ENCODE measurements around the gene AP2A1.
"Not testable (repeated sequence)": the region's sequence is repeated elsewhere in the genome, so short reads cannot be mapped to it uniquely, and the experiment has no call there.

Gene AP2A1

DNA sequence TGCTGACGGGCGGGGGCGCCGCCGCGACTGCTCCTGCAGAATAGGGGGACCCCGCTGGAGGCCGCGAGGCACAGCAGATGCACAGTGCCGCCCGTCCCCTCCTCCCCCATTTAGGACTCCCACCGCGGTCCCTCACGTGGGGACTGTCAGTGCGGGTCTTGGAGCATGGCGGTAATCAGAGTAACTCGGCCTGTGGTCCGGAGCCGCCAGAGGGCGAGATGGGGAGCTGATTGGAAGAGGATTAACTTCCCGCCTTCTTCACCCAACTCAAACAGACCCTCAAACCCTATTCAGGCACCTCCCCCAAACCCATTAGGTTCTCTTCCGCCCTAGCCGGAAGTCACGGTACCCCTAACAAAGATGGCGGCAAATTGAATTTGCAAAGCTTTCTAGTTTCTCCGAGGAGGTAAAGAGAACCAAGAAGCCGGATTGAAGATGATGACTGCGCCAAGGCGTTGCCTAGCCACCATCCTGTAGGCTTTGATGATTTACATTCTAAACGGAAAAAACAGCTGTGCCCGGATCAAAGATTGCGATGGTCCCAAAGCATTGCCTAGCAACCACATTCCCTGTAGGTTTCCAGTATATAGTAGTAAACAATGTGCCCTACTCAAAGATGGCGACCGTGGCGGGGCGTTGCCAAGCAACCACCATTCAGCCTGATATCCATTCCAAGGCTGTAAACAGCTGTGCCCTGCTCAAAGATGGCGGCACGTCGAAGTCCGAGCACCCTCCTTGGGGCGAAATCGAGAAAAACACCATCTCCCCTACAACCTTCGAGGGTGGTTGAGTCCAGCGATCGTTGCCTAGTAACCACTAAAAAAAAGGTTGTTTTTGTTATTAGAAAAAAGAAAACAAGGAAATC lies 46.4 kb downstream of the AP2A1 start, which contains the start of gene FUZ:
Gene FUZ, minus strand, starts transcription at position 296 of the 865 bp plus-strand sequence. Its CDS starts 186 bp downstream, at position 110.
- peak; percentile 99 for DNase-seq (ENCODE audit: low spot score)

- no peak for DNase-seq (ENCODE audit: low spot score)
Measured at GRCh38 chr19:49814010-49814409, 47.2 kb downstream of the AP2A1 start.

- DNase-seq (ENCODE audit: low spot score) = no peak
Measured at GRCh38 chr19:49816590-49816989, 49.8 kb downstream of the AP2A1 start.

GRCh38 chr19:49817964-49818648 lies 51.3 kb downstream of the AP2A1 start, which contains the start of gene MED25:
TSS of gene MED25 (plus strand) at chr19:49818289. CDS start at chr19:49818342, 53 bp downstream.
- DNase-seq (ENCODE audit: low spot score) = peak; percentile 90

DNA sequence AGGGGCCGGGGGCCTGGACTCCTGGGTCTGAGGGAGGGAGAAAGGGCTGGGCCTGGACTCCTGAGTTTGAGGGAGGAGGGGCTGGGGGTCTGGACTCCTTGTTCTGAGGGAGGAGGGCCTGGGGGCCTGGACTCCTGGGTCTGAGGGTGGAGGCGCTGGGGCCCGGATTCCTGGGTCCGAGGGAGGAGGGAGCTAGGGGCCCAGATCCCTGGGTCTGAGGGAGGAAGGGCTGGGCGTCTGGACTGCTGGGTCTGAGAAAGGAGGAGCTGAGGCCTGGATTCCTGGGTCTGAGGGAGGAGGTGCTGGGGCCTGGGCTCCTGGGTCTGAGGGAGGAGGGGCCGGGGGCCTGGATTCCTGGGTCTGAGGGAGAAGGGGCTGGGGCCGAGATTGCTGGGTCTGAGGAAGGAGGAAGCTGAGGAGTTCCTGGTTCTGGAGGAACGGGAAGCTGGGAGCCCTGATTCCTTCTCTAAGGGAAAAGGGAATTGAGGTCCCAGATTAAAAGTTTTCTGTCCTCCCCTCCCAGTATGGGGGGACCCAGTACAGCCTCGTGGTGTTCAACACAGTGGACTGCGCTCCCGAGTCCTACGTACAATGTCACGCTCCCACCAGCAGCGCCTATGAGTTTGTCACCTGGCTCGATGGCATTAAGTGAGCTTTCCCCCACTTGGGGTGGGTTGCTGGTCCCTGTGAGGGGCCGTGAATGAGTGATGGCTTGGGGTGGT lies 52.0 kb downstream of the AP2A1 start:
- no peak for DNase-seq (ENCODE audit: low spot score)

- not testable (repeated sequence) for DNase-seq (ENCODE audit: low spot score)
Measured at GRCh38 chr19:49819452-49820115, 52.8 kb downstream of the AP2A1 start.

- DNase-seq (ENCODE audit: low spot score) = no peak
Measured at GRCh38 chr19:49820125-49820524, 53.3 kb downstream of the AP2A1 start.

GRCh38 chr19:49823472-49823871 lies 56.7 kb downstream of the AP2A1 start:
- no peak for DNase-seq (ENCODE audit: low spot score)

DNA sequence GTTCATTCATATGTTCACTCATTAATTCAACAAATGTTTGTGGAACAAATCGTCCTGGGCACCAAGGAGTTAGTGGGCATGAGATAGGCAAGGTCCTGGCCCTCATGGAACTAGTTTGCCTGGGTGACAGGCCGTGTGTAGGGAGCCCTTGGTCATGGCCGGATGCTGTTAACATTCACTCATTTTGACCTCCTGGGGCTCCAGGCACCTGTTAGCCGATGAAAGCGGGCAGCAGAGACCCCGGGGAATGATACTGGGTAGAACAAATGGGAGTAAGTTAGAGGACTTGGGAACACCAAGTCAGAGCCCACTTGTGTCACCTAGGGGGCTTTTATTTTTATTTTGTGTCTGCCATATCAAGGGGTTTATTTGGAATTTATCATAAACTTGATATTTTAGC lies 57.9 kb downstream of the AP2A1 start:
- no peak for DNase-seq (ENCODE audit: low spot score)

DNA sequence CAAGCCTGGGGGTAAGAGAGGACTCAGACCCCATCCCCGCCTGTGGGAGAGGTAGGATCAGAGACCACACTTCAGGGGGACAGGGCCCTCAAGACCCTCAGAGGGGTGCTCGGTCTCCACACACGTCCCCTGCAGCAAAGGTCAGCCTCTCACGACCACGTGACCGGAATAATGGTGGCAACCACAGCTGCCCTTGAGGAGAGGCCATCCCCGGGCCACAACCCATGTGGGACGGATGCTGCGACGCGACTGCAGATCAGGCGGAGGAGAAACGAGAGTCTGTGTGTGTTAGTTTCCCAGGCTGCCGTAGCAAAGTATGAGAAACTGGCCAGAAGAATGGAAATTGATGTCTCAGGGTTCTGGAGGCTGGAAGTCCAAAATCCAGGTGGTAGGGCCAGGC lies 60.2 kb downstream of the AP2A1 start:
- DNase-seq (ENCODE audit: low spot score) = no peak

GRCh38 chr19:49829200-49829599 lies 62.4 kb downstream of the AP2A1 start:
- no peak for DNase-seq (ENCODE audit: low spot score)

GRCh38 chr19:49829721-49830120 lies 62.9 kb downstream of the AP2A1 start:
- DNase-seq (ENCODE audit: low spot score) = no peak

DNA sequence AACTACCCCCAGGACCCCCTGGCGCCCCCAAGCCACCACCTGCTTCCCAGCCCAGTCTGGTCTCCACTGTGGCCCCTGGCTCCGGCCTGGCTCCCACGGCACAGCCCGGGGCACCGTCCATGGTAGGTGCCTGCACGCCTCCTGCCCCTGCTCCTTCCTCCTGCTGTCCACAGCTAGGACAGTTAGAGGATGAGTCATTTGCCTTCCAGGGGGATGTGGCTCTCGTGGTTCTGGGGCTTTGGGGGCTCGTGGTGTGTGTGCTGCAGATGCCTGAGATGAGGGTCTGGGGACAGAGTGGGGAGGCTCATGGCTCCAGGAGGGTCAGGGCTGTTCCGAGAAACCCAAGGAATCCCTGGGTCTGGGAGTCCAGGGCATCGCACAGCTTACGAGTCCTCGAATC lies 64.0 kb downstream of the AP2A1 start:
- no peak for DNase-seq (ENCODE audit: low spot score)

DNA sequence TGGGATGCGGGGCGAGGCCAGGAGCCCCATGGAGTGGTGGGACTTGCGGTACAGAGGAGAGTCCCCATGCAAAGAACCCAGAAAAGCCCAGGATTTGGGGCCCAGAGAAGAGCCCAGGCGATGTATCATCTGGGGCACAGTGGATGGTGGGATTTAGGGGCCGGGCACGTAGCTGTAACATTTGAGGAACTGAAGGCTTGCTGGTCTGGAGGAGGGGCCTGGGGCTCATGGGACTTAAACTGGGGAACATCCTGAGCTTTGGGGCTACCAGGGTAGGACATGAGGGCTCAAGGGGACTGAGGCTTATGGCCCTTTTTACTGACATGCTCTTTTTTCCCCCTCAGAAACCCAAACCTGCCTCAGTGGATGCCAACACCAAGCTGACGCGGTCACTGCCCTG lies 64.8 kb downstream of the AP2A1 start:
- DNase-seq (ENCODE audit: low spot score) = no peak

GRCh38 chr19:49832556-49832955 lies 65.8 kb downstream of the AP2A1 start:
- no peak for DNase-seq (ENCODE audit: low spot score)

DNA sequence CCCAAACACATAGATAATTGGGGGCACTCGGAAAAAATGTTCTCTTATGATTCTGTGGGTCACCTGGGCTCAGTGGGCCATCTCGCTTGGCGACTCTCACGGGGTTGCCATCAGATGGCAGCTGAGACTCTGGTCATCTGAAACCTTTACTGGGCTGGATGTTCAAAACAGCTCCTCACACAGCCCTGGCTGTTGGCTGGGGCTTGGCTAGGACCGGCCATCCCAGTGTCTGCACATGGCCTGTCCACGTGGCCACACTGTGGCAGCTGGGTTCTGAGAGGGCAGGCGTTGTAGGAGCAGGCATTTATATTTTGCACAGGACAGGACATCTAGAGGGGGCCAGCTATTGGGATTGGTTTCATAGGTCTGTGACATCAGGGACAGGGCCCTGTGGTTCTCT lies 66.8 kb downstream of the AP2A1 start:
- no peak for DNase-seq (ENCODE audit: low spot score)

GRCh38 chr19:49835562-49835961 lies 68.8 kb downstream of the AP2A1 start:
- DNase-seq (ENCODE audit: low spot score) = no peak

DNA sequence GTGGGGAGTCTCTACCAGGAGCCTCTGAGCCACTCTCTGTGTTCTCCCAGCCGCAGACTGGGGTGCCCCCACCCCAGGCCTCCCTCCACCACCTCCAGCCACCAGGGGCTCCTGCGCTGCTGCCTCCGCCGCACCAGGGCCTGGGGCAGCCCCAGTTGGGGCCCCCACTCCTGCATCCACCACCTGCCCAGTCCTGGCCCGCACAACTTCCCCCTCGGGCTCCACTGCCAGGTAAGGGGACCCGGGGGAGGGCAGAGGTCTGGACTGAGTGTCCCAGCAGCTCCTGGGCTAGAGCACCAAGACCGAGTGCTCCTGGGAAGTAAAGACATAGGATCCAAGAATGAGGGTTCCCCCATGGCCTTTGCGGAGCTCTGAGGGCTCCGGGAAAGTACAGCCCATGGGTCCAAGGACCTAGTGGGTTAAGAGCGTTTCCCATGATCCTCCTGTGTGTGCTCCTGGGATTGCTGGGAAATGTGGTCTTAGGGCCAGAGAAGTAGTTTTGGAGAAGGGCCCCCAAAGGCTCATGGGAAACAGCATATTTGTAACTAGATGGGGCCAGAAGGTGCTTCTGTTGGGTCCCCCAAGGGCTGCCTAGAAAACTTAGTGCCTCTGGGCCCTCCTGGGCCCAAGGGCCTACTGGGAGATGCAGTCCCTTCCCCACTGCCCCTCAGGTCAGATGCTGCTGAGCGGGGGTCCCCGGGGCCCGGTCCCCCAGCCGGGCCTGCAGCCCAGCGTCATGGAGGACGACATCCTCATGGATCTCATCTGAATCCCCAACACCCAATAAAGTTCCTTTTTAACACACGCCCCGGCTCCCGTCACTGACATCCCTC lies 69.6 kb downstream of the AP2A1 start:
- DNase-seq (ENCODE audit: low spot score) = no peak

DNA sequence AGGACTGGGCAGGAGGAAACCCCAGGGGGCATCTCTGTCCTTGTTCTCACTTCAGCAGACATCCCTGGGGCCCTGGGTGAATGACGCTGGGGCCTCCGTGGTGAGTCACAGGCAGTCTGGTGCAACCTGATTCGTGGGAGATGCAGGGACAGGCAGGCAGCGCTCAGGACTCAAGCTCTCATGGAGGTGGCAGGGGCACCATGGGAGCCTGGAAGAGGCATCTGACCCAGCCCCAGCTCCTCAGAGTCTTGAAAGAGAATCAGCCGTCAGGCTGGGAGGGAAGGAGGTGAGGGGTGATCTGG lies 70.2 kb downstream of the AP2A1 start:
- DNase-seq (ENCODE audit: low spot score) = no peak

- DNase-seq (ENCODE audit: low spot score) = no peak
Measured at GRCh38 chr19:49837425-49837824, 70.6 kb downstream of the AP2A1 start.

GRCh38 chr19:49838885-49839588 lies 72.2 kb downstream of the AP2A1 start:
- DNase-seq (ENCODE audit: low spot score) = no peak

Data from cerebellar cortex (tissue), 1 donor.